Endothelial cell of umbilical vein (primary cell): ENCODE data around the gene PRKAG2.

Source experiments
- EZH2 ChIP-seq: IDR thresholded peaks from 2 replicates; pipeline ENCODE4 v1.6.1; 2012; ENCODE audit warnings: borderline replicate concordance, low read depth, mild to moderate bottlenecking, moderate library complexity, low read length, inconsistent platforms; ENCODE audit not compliant: severe bottlenecking
- FOS ChIP-seq: IDR thresholded peaks from 2 replicates; pipeline ENCODE4 v1.6.1; 2011; ENCODE audit warnings: mild to moderate bottlenecking, low read length, moderate library complexity, borderline replicate concordance; ENCODE audit not compliant: insufficient read depth
- JUN ChIP-seq: IDR thresholded peaks from 2 replicates; pipeline ENCODE4 v1.6.1; 2011; ENCODE audit warnings: borderline replicate concordance, low read depth; ENCODE audit not compliant: insufficient read length, insufficient read depth
- MYC ChIP-seq: IDR thresholded peaks from one replicate; pipeline ENCODE4 v1.6.1; 2011; ENCODE audit warnings: mild to moderate bottlenecking, low read depth, low read length
- POLR2A ChIP-seq: IDR thresholded peaks from 2 replicates; pipeline ENCODE4 v1.6.1; 2012; ENCODE audit warnings: low read depth, mild to moderate bottlenecking, control low read depth, low read length
- POLR2AphosphoS5 ChIP-seq: IDR thresholded peaks from 2 replicates; pipeline ENCODE4 v1.6.1; 2012; ENCODE audit warnings: low read depth, mild to moderate bottlenecking, control low read depth, low read length, moderate library complexity; ENCODE audit not compliant: insufficient read depth
- TF ChIP-seq, protein P1 (sequence below), 2 donors: IDR thresholded peaks; 1 replicate in 1 of 2; 2 replicates in 1 of 2; pipeline ENCODE4 v1.5.1; 2011; ENCODE audit warnings: low read length in 2 of 2, mild to moderate bottlenecking in 2 of 2, moderate library complexity in 2 of 2, control low read depth in 1 of 2, inconsistent platforms in 1 of 2, low read depth in 1 of 2; ENCODE audit not compliant: insufficient read depth in 1 of 2; ENCODE audit errors: extremely low read depth in 1 of 2
- TF ChIP-seq, protein P2 (sequence below): IDR thresholded peaks from 2 replicates; pipeline ENCODE4 v1.6.1; 2011; ENCODE audit not compliant: insufficient read depth, insufficient read length

DNA sequence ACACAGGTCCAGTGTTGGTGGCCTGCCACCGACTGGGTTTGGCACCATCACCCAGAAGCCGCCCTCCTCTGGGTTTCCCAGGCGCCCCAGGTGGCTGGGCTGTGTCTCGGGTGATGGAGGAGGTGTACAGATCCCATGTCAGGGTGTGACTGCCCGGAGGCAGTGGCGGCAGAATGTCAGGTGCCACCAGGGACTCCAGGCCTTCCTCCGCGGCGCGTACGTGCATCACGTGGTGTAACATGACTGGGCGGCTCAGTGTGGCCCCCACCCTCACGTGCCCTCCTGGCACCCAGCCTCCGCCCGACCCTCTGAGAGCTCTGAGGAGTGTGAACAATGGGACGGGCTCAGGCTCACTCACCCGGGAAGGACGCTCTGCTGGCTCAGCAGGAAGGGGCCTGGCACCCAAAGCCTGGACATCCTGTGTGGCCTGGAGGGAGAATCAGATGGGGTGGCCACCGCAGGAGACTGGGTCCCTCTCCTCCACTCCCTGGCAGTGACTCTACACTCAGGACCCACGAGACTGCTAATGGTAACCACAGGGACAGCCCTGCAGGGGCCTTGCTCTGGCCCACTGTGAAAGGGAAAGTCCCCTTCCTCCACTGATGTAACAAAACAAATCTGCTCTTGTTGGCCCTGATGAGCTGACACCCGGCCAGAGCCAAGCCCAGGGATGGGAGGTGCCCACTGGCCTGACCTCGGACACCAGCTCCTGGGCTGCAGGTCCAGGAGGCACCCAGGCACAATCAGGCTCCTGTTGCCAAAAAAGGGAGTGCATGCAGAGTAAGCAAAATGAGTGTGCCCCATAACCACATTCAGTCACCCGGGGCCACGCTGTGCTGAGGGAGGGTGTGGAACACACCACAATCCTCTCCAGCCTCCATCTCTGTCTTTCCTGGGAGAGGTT is 164.8 kb downstream of the PRKAG2 start:
- TF ChIP-seq, protein P1, sequence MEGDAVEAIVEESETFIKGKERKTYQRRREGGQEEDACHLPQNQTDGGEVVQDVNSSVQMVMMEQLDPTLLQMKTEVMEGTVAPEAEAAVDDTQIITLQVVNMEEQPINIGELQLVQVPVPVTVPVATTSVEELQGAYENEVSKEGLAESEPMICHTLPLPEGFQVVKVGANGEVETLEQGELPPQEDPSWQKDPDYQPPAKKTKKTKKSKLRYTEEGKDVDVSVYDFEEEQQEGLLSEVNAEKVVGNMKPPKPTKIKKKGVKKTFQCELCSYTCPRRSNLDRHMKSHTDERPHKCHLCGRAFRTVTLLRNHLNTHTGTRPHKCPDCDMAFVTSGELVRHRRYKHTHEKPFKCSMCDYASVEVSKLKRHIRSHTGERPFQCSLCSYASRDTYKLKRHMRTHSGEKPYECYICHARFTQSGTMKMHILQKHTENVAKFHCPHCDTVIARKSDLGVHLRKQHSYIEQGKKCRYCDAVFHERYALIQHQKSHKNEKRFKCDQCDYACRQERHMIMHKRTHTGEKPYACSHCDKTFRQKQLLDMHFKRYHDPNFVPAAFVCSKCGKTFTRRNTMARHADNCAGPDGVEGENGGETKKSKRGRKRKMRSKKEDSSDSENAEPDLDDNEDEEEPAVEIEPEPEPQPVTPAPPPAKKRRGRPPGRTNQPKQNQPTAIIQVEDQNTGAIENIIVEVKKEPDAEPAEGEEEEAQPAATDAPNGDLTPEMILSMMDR (IDR thresholded peaks at IDR 0.05; ENCODE audit: extremely low read depth in 1 of 2, insufficient read depth in 1 of 2, low read depth in 1 of 2, low read length in 2 of 2) = no peak
- no peak for TF ChIP-seq POLR2A
- TF ChIP-seq MYC = no peak
- TF ChIP-seq POLR2AphosphoS5 = no peak
- no peak for TF ChIP-seq JUN
- TF ChIP-seq EZH2 = no peak
- TF ChIP-seq, protein P2, sequence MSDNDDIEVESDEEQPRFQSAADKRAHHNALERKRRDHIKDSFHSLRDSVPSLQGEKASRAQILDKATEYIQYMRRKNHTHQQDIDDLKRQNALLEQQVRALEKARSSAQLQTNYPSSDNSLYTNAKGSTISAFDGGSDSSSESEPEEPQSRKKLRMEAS = no peak
- TF ChIP-seq FOS = no peak
